H1 (cell line): ENCODE data around the gene LAPTM4A.

ENCODE experiments used
- CREB1 ChIP-seq: IDR thresholded peaks from 2 replicates; pipeline ENCODE4 v1.6.1; 2012; ENCODE audit warnings: inconsistent platforms
- FOSL1 ChIP-seq: IDR thresholded peaks from 2 replicates; pipeline ENCODE4 v1.6.1; 2011; ENCODE audit warnings: mild to moderate bottlenecking, low read depth, low read length, moderate library complexity; ENCODE audit not compliant: insufficient read depth
- POLR2A ChIP-seq, 2 experiments: IDR thresholded peaks; 1 replicate in 1 of 2; 2 replicates in 1 of 2; pipeline ENCODE4 v1.6.1; 2011; ENCODE audit warnings: low read depth in 2 of 2, low read length in 2 of 2, mild to moderate bottlenecking in 2 of 2; ENCODE audit errors: control extremely low read depth in 1 of 2
- RFX5 ChIP-seq: IDR thresholded peaks from 2 replicates; pipeline ENCODE4 v1.6.1; 2011; ENCODE audit warnings: low read depth, low read length, improper control_type of control experiment, borderline replicate concordance
- TF ChIP-seq, protein P1 (sequence below), 3 experiments: IDR thresholded peaks; 1 replicate in 2 of 3; 2 replicates in 1 of 3; pipeline versions ENCODE4 v1.5.1 to v1.6.1; 2011; ENCODE audit warnings: low read length in 3 of 3, mild to moderate bottlenecking in 3 of 3, inconsistent platforms in 2 of 3, low read depth in 1 of 3, moderate library complexity in 1 of 3; ENCODE audit not compliant: insufficient read depth in 1 of 3; ENCODE audit errors: control extremely low read depth in 1 of 3

DNA sequence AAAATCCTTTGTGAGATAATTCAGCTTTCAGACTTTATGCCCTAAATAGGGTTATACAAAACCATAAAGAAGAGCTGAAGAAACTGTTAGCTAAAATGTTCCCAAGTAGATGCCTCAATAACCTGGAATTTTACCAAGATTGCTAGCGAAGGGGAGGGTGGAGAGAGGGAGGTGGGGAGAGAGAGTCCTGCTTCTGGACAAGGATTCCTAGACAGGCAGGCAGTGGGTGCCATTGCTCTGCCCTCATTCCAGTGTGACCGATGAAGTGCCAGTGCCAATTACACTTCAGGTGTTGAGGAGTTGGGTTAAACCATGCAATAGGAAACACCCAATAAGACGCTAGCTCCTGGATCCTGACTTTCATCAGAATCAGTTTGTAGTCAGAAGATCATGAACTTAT, 18.1 kb downstream of the LAPTM4A start:
- TF ChIP-seq, protein P1, sequence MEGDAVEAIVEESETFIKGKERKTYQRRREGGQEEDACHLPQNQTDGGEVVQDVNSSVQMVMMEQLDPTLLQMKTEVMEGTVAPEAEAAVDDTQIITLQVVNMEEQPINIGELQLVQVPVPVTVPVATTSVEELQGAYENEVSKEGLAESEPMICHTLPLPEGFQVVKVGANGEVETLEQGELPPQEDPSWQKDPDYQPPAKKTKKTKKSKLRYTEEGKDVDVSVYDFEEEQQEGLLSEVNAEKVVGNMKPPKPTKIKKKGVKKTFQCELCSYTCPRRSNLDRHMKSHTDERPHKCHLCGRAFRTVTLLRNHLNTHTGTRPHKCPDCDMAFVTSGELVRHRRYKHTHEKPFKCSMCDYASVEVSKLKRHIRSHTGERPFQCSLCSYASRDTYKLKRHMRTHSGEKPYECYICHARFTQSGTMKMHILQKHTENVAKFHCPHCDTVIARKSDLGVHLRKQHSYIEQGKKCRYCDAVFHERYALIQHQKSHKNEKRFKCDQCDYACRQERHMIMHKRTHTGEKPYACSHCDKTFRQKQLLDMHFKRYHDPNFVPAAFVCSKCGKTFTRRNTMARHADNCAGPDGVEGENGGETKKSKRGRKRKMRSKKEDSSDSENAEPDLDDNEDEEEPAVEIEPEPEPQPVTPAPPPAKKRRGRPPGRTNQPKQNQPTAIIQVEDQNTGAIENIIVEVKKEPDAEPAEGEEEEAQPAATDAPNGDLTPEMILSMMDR (IDR thresholded peaks at IDR 0.05; ENCODE audit: control extremely low read depth in 1 of 3, insufficient read depth in 1 of 3, low read depth in 1 of 3, low read length in 3 of 3) = no peak
- TF ChIP-seq POLR2A (IDR thresholded peaks at IDR 0.05; ENCODE audit: control extremely low read depth in 1 of 2, low read depth in 2 of 2, low read length in 2 of 2) = no peak
- TF ChIP-seq CREB1 = no peak
- no peak for TF ChIP-seq FOSL1
- TF ChIP-seq RFX5 = no peak
